Tibial artery (tissue), 4 donors: ENCODE data around the gene MDK.
"Not testable (repeated sequence)": the region's sequence is repeated elsewhere in the genome, so short reads cannot be mapped to it uniquely, and the experiment has no call there.

Experiments used
- DNase-seq, 2 donors: peaks; one replicate each; pipeline ENCODE4 v3.0.0-alpha.2; 2019
- H3K27ac ChIP-seq, 2 donors: fragments of 200-600 bp; sonication (generic) in 1 of 2; 1 replicate in 1 of 2; 2 replicates in 1 of 2; pipeline ENCODE4 v1.5.1; 2018 to 2019; ENCODE audit warnings: mild to moderate bottlenecking in 1 of 2
- H3K27me3 ChIP-seq, 2 donors: fragments of 200-600 bp; sonication (generic) in 1 of 2; one replicate each; pipeline versions ENCODE4 v1.5.1 to v1.6.0; 2016 to 2019
- H3K36me3 ChIP-seq, 3 donors: fragments of 200-600 bp; sonication (generic) in 2 of 3; one replicate each; pipeline ENCODE4 v1.5.1; 2016 to 2019; ENCODE audit warnings: mild to moderate bottlenecking in 2 of 3
- H3K4me1 ChIP-seq, 4 donors: fragments of 200-600 bp; sonication (generic) in 2 of 4; 1 replicate in 3 of 4; 2 replicates in 1 of 4; pipeline ENCODE4 v1.5.1; 2016 to 2019
- H3K4me3 ChIP-seq, 2 donors: fragments of 200-600 bp; sonication (generic) in 1 of 2; 1 replicate in 1 of 2; 2 replicates in 1 of 2; pipeline ENCODE4 v1.5.1; 2018 to 2019; ENCODE audit warnings: mild to moderate bottlenecking in 2 of 2
- H3K9me3 ChIP-seq, 3 donors: fragments of 200-600 bp; sonication (generic) in 1 of 3; one replicate each; pipeline ENCODE4 v1.5.1; 2016 to 2019
- CTCF ChIP-seq, 2 experiments: fragments of 200-600 bp in 1 of 2; fragments of 450-650 bp in 1 of 2; IDR thresholded peaks; one replicate each; pipeline ENCODE4 v1.5.1; 2017 to 2019; ENCODE audit warnings: antibody characterized with exemption in 2 of 2, mild to moderate bottlenecking in 1 of 2, moderate library complexity in 1 of 2
- intact Hi-C: fragments of 100-400 bp; cut with DNase I; formaldehyde crosslinking; loops from one replicate; pipeline ENCODE4 v1.15.0; 2023; ENCODE audit warnings: low total_unique reads

Gene MDK

GRCh38 chr11:46370253-46370652 lies 11.2 kb upstream of the MDK start:
- Histone ChIP-seq H3K27ac (no peak overlapping the region), H3K4me1 (peaks cover 0 to 11% (median 8%) of the 10 kb centered on the region in 4 donors), H3K4me3 (no peak overlapping the region), H3K27me3 (no peaks in the 10 kb centered on the region), H3K36me3 (peaks cover 27 to 77% (median 51%) of the 10 kb centered on the region in 3 donors), H3K9me3 (no peaks in the 10 kb centered on the region)
- intact Hi-C loops: no loop called here
- TF ChIP-seq CTCF (IDR thresholded peaks at IDR 0.05): no peak
- DNase-seq: no peak

GRCh38 chr11:46371262-46371661 lies 10.2 kb upstream of the MDK start:
- H3K27ac ChIP-seq, intact Hi-C loops, H3K9me3 ChIP-seq, H3K4me3 ChIP-seq, DNase-seq, H3K27me3 ChIP-seq: not testable (repeated sequence)
- peaks cover 0 to 11% (median 8%) of the 10 kb centered on the region in 4 donors for H3K4me1 ChIP-seq
- H3K36me3 ChIP-seq: peaks cover 27 to 87% (median 61%) of the 10 kb centered on the region in 3 donors

GRCh38 chr11:46372086-46372485 lies 9.4 kb upstream of the MDK start:
- no peaks in the 10 kb centered on the region for H3K27me3 ChIP-seq
- peaks cover 27 to 89% (median 70%) of the 10 kb centered on the region in 3 donors for H3K36me3 ChIP-seq
- intact Hi-C loops: no loop called here
- TF ChIP-seq CTCF (IDR thresholded peaks at IDR 0.05): no peak
- H3K4me3 ChIP-seq: no peak overlapping the region
- DNase-seq: no peak
- H3K27ac ChIP-seq: no peak overlapping the region
- H3K4me1 ChIP-seq: peaks cover 0 to 9% (median 8%) of the 10 kb centered on the region in 4 donors
- H3K9me3 ChIP-seq: no peaks in the 10 kb centered on the region

GRCh38 chr11:46372501-46372900 lies 9.0 kb upstream of the MDK start:
- DNase-seq, intact Hi-C loops: not testable (repeated sequence)
- H3K36me3 ChIP-seq: peaks cover 27 to 93% (median 74%) of the 10 kb centered on the region in 3 donors

GRCh38 chr11:46373787-46374740 lies 7.4 kb upstream of the MDK start:
- no peak for TF ChIP-seq CTCF (IDR thresholded peaks at IDR 0.05)
- H3K4me1 ChIP-seq: no peaks in the 10 kb centered on the region
- H3K9me3 ChIP-seq: no peaks in the 10 kb centered on the region
- intact Hi-C loops: no loop called here
- no peak overlapping the region for H3K4me3 ChIP-seq
- no peak overlapping the region for H3K27ac ChIP-seq
- peaks cover 27 to 86% (median 63%) of the 10 kb centered on the region in 3 donors for H3K36me3 ChIP-seq
- DNase-seq: no peak
- no peaks in the 10 kb centered on the region for H3K27me3 ChIP-seq

More at GRCh38 chr11:46372501-46372900, 9.0 kb upstream of the MDK start:
- not testable (repeated sequence) for H3K9me3 ChIP-seq, H3K27ac ChIP-seq, H3K27me3 ChIP-seq, H3K4me3 ChIP-seq, H3K4me1 ChIP-seq

- no peak for DNase-seq
- intact Hi-C loops: no loop called here
- H3K4me1 ChIP-seq: peaks cover 0 to under 1% (median 0%) of the 10 kb centered on the region in 4 donors
- no peaks in the 10 kb centered on the region for H3K27me3 ChIP-seq
- H3K36me3 ChIP-seq: peaks cover 27 to 80% (median 63%) of the 10 kb centered on the region in 3 donors
- no peak for TF ChIP-seq CTCF (IDR thresholded peaks at IDR 0.05)
- no peaks in the 10 kb centered on the region for H3K9me3 ChIP-seq
- H3K27ac ChIP-seq: no peak overlapping the region
- no peak overlapping the region for H3K4me3 ChIP-seq
Observed at GRCh38 chr11:46374815-46375214, 6.7 kb upstream of the MDK start.
